Epithelial cell of proximal tubule (primary cell): Measurements from ENCODE around the gene GAS7. TPM values are rescaled to one million over a fixed set of nuclear protein-coding genes. Genes with fewer than 3 reads are reported as not detected.

Experiments
- DNase-seq: peaks from one replicate; pipeline ENCODE4 v3.0.0-alpha.2; 2011; ENCODE audit warnings: low read depth
- H3K4me3 ChIP-seq: 2 replicates; pipeline ENCODE4 v1.5.1; 2011; ENCODE audit warnings: low read depth, mild to moderate bottlenecking, low read length
- total RNA-seq: library from RNA; depleted of rRNA; stranded (reverse); fragments of >200 nt; gene quantifications from 2 replicates; pipeline ENCODE4 v1.2.3, GENCODE V29; 2015
- TF ChIP-seq, protein P1 (sequence below): conservative IDR thresholded peaks from 2 replicates; pipeline ENCODE4 v1.5.1; 2012; ENCODE audit warnings: low read depth, mild to moderate bottlenecking, low read length

The GAS7 gene
- total RNA-seq, 1 donor from 2014 or later = 2.5 TPM

DNA sequence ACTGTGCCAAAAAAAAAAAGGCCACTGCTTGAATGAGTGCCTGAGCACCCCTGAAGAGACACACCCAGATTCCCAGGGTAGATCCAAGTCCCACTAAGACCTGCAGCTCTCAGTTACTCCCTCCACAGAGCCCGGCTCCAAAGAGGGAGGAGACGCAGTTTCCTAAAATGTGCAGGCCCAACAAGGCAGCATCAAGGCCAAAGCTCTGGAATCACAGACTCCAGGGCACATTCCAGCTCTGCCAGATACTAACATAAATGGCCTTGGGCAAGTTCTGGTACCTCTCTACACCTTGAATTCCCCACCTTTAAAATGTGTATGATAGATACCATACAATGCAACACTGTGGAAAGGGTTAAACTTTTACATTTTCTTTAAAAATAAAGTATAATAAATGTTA is 57.0 kb downstream of the GAS7 start:
- TF ChIP-seq, protein P1, sequence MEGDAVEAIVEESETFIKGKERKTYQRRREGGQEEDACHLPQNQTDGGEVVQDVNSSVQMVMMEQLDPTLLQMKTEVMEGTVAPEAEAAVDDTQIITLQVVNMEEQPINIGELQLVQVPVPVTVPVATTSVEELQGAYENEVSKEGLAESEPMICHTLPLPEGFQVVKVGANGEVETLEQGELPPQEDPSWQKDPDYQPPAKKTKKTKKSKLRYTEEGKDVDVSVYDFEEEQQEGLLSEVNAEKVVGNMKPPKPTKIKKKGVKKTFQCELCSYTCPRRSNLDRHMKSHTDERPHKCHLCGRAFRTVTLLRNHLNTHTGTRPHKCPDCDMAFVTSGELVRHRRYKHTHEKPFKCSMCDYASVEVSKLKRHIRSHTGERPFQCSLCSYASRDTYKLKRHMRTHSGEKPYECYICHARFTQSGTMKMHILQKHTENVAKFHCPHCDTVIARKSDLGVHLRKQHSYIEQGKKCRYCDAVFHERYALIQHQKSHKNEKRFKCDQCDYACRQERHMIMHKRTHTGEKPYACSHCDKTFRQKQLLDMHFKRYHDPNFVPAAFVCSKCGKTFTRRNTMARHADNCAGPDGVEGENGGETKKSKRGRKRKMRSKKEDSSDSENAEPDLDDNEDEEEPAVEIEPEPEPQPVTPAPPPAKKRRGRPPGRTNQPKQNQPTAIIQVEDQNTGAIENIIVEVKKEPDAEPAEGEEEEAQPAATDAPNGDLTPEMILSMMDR = no peak
- no peak for DNase-seq
- no peak overlapping the region for H3K4me3 ChIP-seq

- H3K4me3 ChIP-seq = no peak overlapping the region
- no peak for DNase-seq
- TF ChIP-seq, protein P1 = no peak
Observed at GRCh38 chr17:10139577-10139976, 58.8 kb downstream of the GAS7 start.

DNA sequence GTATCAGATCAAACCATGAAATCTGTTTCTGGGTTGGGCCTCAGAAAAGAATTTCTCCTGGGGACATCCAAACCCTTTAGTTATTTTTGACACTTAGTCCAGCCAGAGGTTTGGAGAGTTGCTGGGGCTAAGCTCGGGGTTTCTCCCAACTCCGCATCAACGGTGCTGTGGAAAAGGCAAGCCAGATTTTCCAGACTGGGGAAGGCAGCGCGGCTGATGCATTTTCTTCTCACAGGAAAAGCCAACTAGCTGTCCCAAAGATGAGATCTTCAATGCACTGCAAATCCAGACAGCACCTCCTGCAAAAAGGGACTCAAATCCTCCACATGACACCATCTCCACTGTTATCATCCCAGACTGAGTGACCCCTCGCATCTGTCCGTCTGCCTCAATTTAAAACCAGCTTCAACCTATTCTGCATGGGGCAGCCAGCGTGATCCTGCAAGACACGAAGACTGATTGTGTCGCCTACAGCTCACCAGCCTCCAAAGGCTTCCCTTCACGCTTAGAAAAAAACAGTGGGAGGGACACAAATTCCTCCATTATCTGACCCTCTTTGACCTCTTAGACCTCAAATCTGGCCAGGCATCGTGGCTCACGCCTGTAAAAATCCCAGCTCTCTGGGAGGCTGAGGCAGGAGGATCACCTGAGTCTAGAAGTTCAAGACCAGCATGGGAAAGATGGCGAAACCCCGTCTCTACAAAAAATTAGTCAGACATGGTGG is 62.0 kb downstream of the GAS7 start:
- TF ChIP-seq, protein P1 = no peak
- no peak overlapping the region for H3K4me3 ChIP-seq
- no peak for DNase-seq

DNA sequence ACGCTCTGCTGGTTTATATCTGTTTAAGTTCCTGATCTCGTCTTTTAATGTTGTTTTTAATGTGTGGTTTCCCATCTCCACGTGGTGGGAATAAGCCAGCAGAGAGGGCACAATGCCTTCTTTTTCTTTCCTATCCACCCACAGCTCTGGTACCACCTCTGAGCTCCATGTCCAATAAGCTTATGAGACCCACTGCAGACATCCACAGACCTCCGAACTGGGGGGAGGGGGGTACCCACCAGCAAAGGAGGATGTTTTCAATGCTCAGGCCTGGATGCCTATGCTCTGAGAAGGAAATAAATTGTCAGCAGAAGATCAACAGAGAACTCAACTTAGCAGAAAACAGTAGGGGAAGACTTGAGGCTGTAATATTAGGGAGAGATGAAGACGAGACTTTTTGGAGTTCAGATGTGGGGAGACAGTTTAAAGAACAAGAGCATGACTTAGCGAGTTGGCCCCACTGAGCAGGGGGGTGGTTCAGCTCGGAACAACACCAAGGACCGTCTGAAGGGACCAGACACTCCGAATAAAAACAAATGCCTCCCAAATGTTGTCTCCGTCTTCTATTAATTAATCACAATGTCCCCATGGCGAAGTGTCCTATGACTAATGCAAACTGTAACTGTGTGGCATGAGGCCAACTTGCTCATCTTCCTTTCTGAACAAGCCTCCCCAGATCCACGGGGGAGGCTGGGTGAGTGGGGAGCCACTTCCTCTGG is 62.7 kb downstream of the GAS7 start:
- H3K4me3 ChIP-seq = no peak overlapping the region
- TF ChIP-seq, protein P1 = no peak
- DNase-seq = no peak

DNA sequence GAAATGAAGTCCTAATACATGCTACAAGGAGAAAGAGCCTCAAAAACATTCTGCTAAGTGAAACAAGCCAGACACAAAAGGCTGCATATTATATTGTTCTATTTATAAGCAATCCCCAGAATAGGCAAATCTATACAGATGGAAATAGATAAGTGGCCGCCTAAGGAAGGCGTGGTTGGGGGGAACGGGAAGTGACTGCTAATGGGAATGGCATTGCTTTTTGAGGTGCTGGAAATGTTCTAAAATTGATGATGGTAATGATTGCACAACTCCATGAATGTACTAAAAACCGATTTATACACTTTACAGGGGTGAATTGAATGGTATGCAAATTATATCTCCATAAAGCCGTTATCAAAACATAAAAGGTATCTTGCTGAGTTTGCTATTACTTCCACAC is 67.7 kb downstream of the GAS7 start:
- TF ChIP-seq, protein P1 = no peak
- no peak for DNase-seq
- H3K4me3 ChIP-seq = no peak overlapping the region

- TF ChIP-seq, protein P1 = no peak
- DNase-seq = no peak
- no peak overlapping the region for H3K4me3 ChIP-seq
Observed at GRCh38 chr17:10130263-10130662, 68.1 kb downstream of the GAS7 start.

- H3K4me3 ChIP-seq = no peak overlapping the region
- TF ChIP-seq, protein P1 = no peak
- no peak for DNase-seq
Observed at GRCh38 chr17:10127819-10128425, 70.5 kb downstream of the GAS7 start.
